ENCODE measurements around the gene NDE1. TPM values are rescaled to one million over a fixed set of nuclear protein-coding genes. Genes with fewer than 3 reads are reported as not detected.

The NDE1 gene
- polyA plus RNA-seq, 1 of the 3 experiments (the other 2 are of a cell fraction): 27.9 TPM

- no peaks in the 10 kb centered on the region for H3K79me2 ChIP-seq (ENCODE audit: insufficient read depth)
- no peaks in the 10 kb centered on the region for H3K9me3 ChIP-seq
- ChIA-PET POLR2A (no interaction called here), CTCF (interaction anchor here (1.2 kb wide), 1 partner anchor 17 kb away, joined by 4 read pairs; no protein-coding TSS in a partner anchor)
- H3K27me3 ChIP-seq (ENCODE audit: insufficient read depth): no peaks in the 10 kb centered on the region
- H3K4me3 ChIP-seq (ENCODE audit: low read depth in 2 of 2, low read length in 1 of 2): no peak overlapping the region
- H3K36me3 ChIP-seq (replicated peaks in 1 of 2; ENCODE audit: control insufficient read depth in 1 of 2, insufficient read depth in 2 of 2, low read length in 1 of 2): peaks cover 54 to 65% of the 10 kb centered on the region in 2 experiments
- no peak overlapping the region for H2AFZ ChIP-seq (ENCODE audit: low read depth)
- H3K27ac ChIP-seq (ENCODE audit: low read depth in 2 of 2, low read length in 1 of 2): peak overlapping the region in 1 of 2 experiments; percentile 13; a peak in 1 of 4 replicates
- peaks cover 0 to 10% of the 10 kb centered on the region in 2 experiments; a peak in 1 of 4 replicates for H3K4me1 ChIP-seq (ENCODE audit: control insufficient read depth in 1 of 2, insufficient read depth in 2 of 2, low read depth in 1 of 2, low read length in 1 of 2)
- no peaks in the 10 kb centered on the region for H3K9me2 ChIP-seq
- no peak overlapping the region for H3K9ac ChIP-seq
- no peak for DNase-seq
- H4K20me1 ChIP-seq (ENCODE audit: insufficient read depth): no peaks in the 10 kb centered on the region
- TF ChIP-seq POLR2AphosphoS5 (IDR thresholded peaks at IDR 0.05; ENCODE audit: low read depth, low read length): no peak
- no peak for TF ChIP-seq SIN3A (IDR thresholded peaks at IDR 0.05; ENCODE audit: borderline replicate concordance, low read depth, low read length)
- TF ChIP-seq RXRA (IDR thresholded peaks at IDR 0.05; ENCODE audit: borderline replicate concordance, low read depth): no peak
- TF ChIP-seq YY1 (IDR thresholded peaks at IDR 0.05; ENCODE audit: low read depth): no peak
- TF ChIP-seq FOSL2 (IDR thresholded peaks at IDR 0.05; ENCODE audit: borderline replicate concordance, low read depth): no peak
- no peak for TF ChIP-seq USF2 (IDR thresholded peaks at IDR 0.05; ENCODE audit: borderline replicate concordance, low read depth, low read length)
- no peak for TF ChIP-seq RFX5 (IDR thresholded peaks at IDR 0.05; ENCODE audit: low read length)
- TF ChIP-seq NFIC (IDR thresholded peaks at IDR 0.05; ENCODE audit: borderline replicate concordance): peak; percentile 49; the same call in 1 of the 2 replicates
- no peak for TF ChIP-seq IRF3 (IDR thresholded peaks at IDR 0.05; ENCODE audit: low read depth, low read length)
- no peak for TF ChIP-seq RAD21 (IDR thresholded peaks at IDR 0.05; ENCODE audit: low read length)
- TF ChIP-seq EP300 (IDR thresholded peaks at IDR 0.05; ENCODE audit: borderline replicate concordance in 1 of 2, low read depth in 1 of 2, low read length in 1 of 2): no peak
- no peak for TF ChIP-seq RCOR1 (IDR thresholded peaks at IDR 0.05; ENCODE audit: low read length)
- TF ChIP-seq JUND (IDR thresholded peaks at IDR 0.05): 0 out of 2 replicates have a peak, but pooled peaks have one; percentile 7
- TF ChIP-seq FOXM1 (IDR thresholded peaks at IDR 0.05; ENCODE audit: low read depth): no peak
- no peak for TF ChIP-seq CTCF (IDR thresholded peaks at IDR 0.05)
- no peak for TF ChIP-seq TEAD4 (IDR thresholded peaks at IDR 0.05; ENCODE audit: borderline replicate concordance, insufficient read depth)
- no peak for TF ChIP-seq SMC3 (IDR thresholded peaks at IDR 0.05; ENCODE audit: low read depth, low read length)
- H3F3A ChIP-seq (replicated peaks; ENCODE audit: insufficient read depth): no peaks in the 10 kb centered on the region
- H3K4me2 ChIP-seq: no peak overlapping the region
- 43% methylated on average over 4 of the region's 4 CpGs for WGBS (ENCODE audit: low lambda C conversion rate)
Measured at GRCh38 chr16:15618392-15618791, 31.7 kb upstream of the NDE1 start.

Data from SK-N-SH (cell line).